ENCODE results near the gene ZNF701. TPM values are rescaled to one million over a fixed set of nuclear protein-coding genes. Genes with fewer than 3 reads are reported as not detected.
"Not testable (repeated sequence)": the region's sequence is repeated elsewhere in the genome, so short reads cannot be mapped to it uniquely, and the experiment has no call there.

ZNF701 gene
- total and polyA plus RNA-seq, 4 donors = 5.8 to 28.9 (median 12.1) TPM

DNA sequence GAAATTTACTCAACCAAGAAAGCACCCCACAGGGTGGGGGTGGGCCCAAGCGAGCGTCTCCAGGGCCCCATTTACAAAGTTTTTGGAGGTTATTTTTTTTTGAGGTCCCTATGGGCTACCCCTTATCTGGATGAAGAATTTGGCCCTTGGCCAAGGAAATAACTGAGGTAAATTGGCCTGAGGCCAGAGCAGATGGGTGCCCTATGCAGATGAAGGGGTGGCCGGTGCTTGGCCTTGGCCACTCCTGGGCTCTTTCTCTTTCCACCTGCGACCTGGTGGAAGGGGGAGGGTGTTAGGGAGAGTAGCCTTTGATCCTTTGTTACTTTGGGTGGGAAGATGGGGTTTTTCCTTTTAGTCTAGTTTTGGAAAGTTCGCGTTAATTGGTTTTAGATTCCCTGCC is 15.5 kb downstream of the ZNF701 start:
- Histone ChIP-seq H3K4me1 (ENCODE audit: control insufficient read depth in 5 of 5, insufficient read depth in 5 of 5, low read length in 5 of 5) (no peaks in the 10 kb centered on the region), H3K27me3 (ENCODE audit: control insufficient read depth in 3 of 3, insufficient read depth in 3 of 3, low read length in 2 of 3) (no peaks in the 10 kb centered on the region), H3K9me3 (ENCODE audit: control insufficient read depth in 4 of 4, insufficient read depth in 3 of 4, low read length in 3 of 4) (peaks cover 0 to 37% (median 0%) of the 10 kb centered on the region in 4 donors), H3K27ac (ENCODE audit: low read depth in 1 of 2, low read length in 1 of 2) (no peak overlapping the region), H3K36me3 (ENCODE audit: control insufficient read depth in 4 of 4, insufficient read depth in 4 of 4, low read length in 4 of 4) (peaks cover 17 to 23% (median 21%) of the 10 kb centered on the region in 4 donors), H3K9ac (ENCODE audit: insufficient read depth in 1 of 2, low read length in 2 of 2) (no peak overlapping the region), H3K4me3 (no peak overlapping the region)
- WGBS, 2 donors = 91 to 97% methylated on average over 6 of the region's 6 CpGs
- DNase-seq (no peak), ATAC-seq (ENCODE audit: insufficient read depth, low FRiP score) (no peak)
- TF ChIP-seq, protein P1, sequence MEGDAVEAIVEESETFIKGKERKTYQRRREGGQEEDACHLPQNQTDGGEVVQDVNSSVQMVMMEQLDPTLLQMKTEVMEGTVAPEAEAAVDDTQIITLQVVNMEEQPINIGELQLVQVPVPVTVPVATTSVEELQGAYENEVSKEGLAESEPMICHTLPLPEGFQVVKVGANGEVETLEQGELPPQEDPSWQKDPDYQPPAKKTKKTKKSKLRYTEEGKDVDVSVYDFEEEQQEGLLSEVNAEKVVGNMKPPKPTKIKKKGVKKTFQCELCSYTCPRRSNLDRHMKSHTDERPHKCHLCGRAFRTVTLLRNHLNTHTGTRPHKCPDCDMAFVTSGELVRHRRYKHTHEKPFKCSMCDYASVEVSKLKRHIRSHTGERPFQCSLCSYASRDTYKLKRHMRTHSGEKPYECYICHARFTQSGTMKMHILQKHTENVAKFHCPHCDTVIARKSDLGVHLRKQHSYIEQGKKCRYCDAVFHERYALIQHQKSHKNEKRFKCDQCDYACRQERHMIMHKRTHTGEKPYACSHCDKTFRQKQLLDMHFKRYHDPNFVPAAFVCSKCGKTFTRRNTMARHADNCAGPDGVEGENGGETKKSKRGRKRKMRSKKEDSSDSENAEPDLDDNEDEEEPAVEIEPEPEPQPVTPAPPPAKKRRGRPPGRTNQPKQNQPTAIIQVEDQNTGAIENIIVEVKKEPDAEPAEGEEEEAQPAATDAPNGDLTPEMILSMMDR (IDR thresholded peaks at IDR 0.05; ENCODE audit: control extremely low read depth, extremely low read depth) = no peak

DNA sequence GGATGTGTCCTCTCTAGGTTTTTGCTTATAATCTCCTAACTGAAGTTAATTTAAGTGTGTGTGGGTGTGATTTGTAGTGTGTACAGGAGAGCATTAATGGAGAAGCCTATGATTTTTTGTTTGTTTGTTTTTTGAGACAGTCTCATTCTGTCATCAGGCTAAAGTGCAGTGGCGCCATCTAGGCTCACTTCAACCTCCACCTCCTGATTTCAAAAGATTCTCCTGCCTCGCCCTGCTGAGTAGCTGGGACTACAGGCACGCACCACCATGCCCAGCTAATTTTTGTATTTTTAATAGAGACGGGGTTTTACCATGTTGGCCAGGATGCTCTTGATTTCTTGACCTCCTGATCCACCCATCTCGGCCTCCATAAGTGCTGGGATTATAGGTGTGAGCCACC is 20.6 kb downstream of the ZNF701 start:
- Histone ChIP-seq H3K27me3 (ENCODE audit: control insufficient read depth in 3 of 3, insufficient read depth in 3 of 3, low read length in 2 of 3) (no peaks in the 10 kb centered on the region), H3K9ac (ENCODE audit: insufficient read depth in 1 of 2, low read length in 2 of 2) (no peak overlapping the region), H3K4me1 (ENCODE audit: control insufficient read depth in 5 of 5, insufficient read depth in 5 of 5, low read length in 5 of 5) (no peaks in the 10 kb centered on the region), H3K4me3 (no peak overlapping the region), H3K36me3 (ENCODE audit: control insufficient read depth in 4 of 4, insufficient read depth in 4 of 4, low read length in 4 of 4) (peaks cover 6 to 12% (median 8%) of the 10 kb centered on the region in 4 donors), H3K27ac (ENCODE audit: low read depth in 1 of 2, low read length in 1 of 2) (no peak overlapping the region), H3K9me3 (ENCODE audit: control insufficient read depth in 4 of 4, insufficient read depth in 3 of 4, low read length in 3 of 4) (peaks cover 0 to 24% (median 0%) of the 10 kb centered on the region in 4 donors)
- ATAC-seq (ENCODE audit: insufficient read depth, low FRiP score) = no peak
- TF ChIP-seq, protein P1 (IDR thresholded peaks at IDR 0.05; ENCODE audit: control extremely low read depth, extremely low read depth) = no peak
- peak in 1 of 3 donors; percentile 34 for DNase-seq
- WGBS, 2 donors = 91 to 94% methylated on average over 5 of the region's 5 CpGs

DNA sequence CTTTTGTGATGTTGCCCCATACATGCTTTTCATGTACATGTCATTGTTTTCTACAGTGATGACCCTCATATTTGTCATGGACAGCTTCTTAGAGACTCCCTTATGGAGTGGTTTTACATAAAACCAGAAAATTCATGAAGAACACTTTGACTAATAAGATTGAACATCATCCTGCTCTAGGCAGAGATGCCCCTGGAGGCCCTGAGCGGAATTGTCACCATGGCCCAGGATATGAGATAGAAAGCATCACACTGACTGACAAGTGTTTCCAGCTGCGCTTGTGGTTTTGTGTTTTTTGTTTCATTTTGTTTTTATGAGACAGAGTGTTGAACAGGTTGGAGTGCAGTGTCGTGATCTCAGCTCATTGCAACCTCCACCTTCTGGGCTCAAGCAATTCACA is 22.2 kb downstream of the ZNF701 start:
- WGBS, 2 donors = 98 to 99% methylated on average over 3 of the region's 3 CpGs
- DNase-seq (no peak), ATAC-seq (ENCODE audit: insufficient read depth, low FRiP score) (no peak)
- Histone ChIP-seq H3K36me3 (ENCODE audit: control insufficient read depth in 4 of 4, insufficient read depth in 4 of 4, low read length in 4 of 4) (peaks cover 4 to 19% (median 13%) of the 10 kb centered on the region in 4 donors), H3K4me1 (ENCODE audit: control insufficient read depth in 5 of 5, insufficient read depth in 5 of 5, low read length in 5 of 5) (no peaks in the 10 kb centered on the region), H3K27me3 (ENCODE audit: control insufficient read depth in 3 of 3, insufficient read depth in 3 of 3, low read length in 2 of 3) (no peaks in the 10 kb centered on the region), H3K9me3 (ENCODE audit: control insufficient read depth in 4 of 4, insufficient read depth in 3 of 4, low read length in 3 of 4) (peaks cover 0 to 13% (median 0%) of the 10 kb centered on the region in 4 donors), H3K4me3 (no peak overlapping the region), H3K27ac (ENCODE audit: low read depth in 1 of 2, low read length in 1 of 2) (no peak overlapping the region), H3K9ac (ENCODE audit: insufficient read depth in 1 of 2, low read length in 2 of 2) (no peak overlapping the region)
- TF ChIP-seq, protein P1 (IDR thresholded peaks at IDR 0.05; ENCODE audit: control extremely low read depth, extremely low read depth) = no peak

DNA sequence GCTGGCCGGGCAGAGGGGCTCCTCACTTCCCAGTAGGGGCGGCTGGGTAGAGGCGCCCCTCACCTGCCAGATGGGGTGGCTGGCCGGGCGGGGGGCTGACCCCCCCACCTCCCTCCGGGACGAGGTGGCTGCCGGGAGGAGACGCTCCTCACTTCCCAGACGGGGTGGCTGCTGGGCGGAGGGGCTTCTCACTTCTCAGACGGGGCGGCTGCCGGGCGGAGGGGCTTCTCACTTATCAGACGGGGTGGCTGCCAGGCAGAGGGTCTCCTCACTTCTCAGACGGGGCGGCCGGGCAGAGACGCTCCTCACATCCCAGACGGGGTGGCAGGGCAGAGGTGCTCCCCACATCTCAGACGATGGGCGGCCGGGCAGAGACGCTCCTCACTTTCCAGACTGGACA is 23.4 kb downstream of the ZNF701 start:
- 97% methylated on average over 13 to 25 of the region's 25 CpGs for WGBS, 2 donors
- H3K4me1 ChIP-seq (ENCODE audit: control insufficient read depth in 5 of 5, insufficient read depth in 5 of 5, low read length in 5 of 5); H3K9me3 ChIP-seq (ENCODE audit: control insufficient read depth in 4 of 4, insufficient read depth in 3 of 4, low read length in 3 of 4); H3K27me3 ChIP-seq (ENCODE audit: control insufficient read depth in 3 of 3, insufficient read depth in 3 of 3, low read length in 2 of 3); H3K9ac ChIP-seq (ENCODE audit: insufficient read depth in 1 of 2, low read length in 2 of 2); ATAC-seq (ENCODE audit: insufficient read depth, low FRiP score); H3K4me3 ChIP-seq; DNase-seq; H3K27ac ChIP-seq (ENCODE audit: low read depth in 1 of 2, low read length in 1 of 2): not testable (repeated sequence)
- H3K36me3 ChIP-seq (ENCODE audit: control insufficient read depth in 4 of 4, insufficient read depth in 4 of 4, low read length in 4 of 4) = peaks cover 4 to 19% (median 13%) of the 10 kb centered on the region in 4 donors

Measured in lung (tissue), 12 donors.